GM12878 (cell line): ENCODE measurements around the gene CACNA2D1. TPM values are rescaled to one million over a fixed set of nuclear protein-coding genes. Genes with fewer than 3 reads are reported as not detected.

Experiments
- ATAC-seq: fragments of 200-7000 bp; cut with Tn5 transposase; 3 replicates; pipeline ENCODE4 v1.9.1; 2020; ENCODE audit warnings: mild to moderate bottlenecking, moderate library complexity
- BruUV-seq: library from RNA; stranded (reverse); fragments of 400-500 nt; replicated peaks from 2 replicates; lab custom pipeline; 2021; lab: Mats Ljungman, UMichigan
- CTCF ChIA-PET: fragments of 300-600 bp; sonication (Branson Sonifier 250); formaldehyde crosslinking; extraction: SDS; loops from one replicate; lab custom pipeline; 2021; ENCODE audit warnings: inconsistent platforms; lab: Yijun Ruan, JAX
- POLR2A ChIA-PET: fragments of 350-600 bp; formaldehyde crosslinking; extraction: SDS; loops from one replicate; lab custom pipeline; 2021; ENCODE audit warnings: inconsistent platforms; lab: Charles Lee
- RAD21 ChIA-PET: fragments of 300-600 bp; sonication (Branson Sonifier 250); formaldehyde crosslinking; loops from one replicate; lab custom pipeline; 2023; ENCODE audit warnings: antibody characterized with exemption; ENCODE audit not compliant: unreplicated experiment; lab: Charles Lee
- SMC1A ChIA-PET: fragments of 300-600 bp; sonication (Branson Sonifier 250); formaldehyde crosslinking; loops from one replicate; lab custom pipeline; 2023; ENCODE audit not compliant: unreplicated experiment, uncharacterized antibody; lab: Charles Lee
- DNase-seq: peaks from one replicate; pipeline ENCODE4 v3.0.0-alpha.2; 2011; ENCODE audit warnings: low read depth, low spot score
- FAIRE-seq: peaks from 3 replicates; lab custom pipeline; 2011; peaks lifted over from hg19 to GRCh38; lab: Jason Lieb, UNC
- H2AFZ ChIP-seq: 2 replicates; pipeline ENCODE4 v1.6.0; 2011; ENCODE audit warnings: low read depth, low read length, control low read depth; ENCODE audit not compliant: control insufficient read depth
- H3K27ac ChIP-seq: 2 replicates; pipeline ENCODE4 v1.5.1; 2011; ENCODE audit warnings: control low read depth; ENCODE audit not compliant: control insufficient read depth, insufficient read depth
- H3K27me3 ChIP-seq, 2 experiments: replicated peaks in 1 of 2; 2 replicates each; pipeline versions ENCODE4 v1.6.0 to v1.6.1; 2011; ENCODE audit warnings: low read length in 1 of 2; ENCODE audit not compliant: control insufficient read depth in 2 of 2, insufficient read depth in 2 of 2
- H3K36me3 ChIP-seq, 2 experiments: 2 replicates each; pipeline ENCODE4 v1.5.1; 2011; ENCODE audit warnings: low read length in 1 of 2; ENCODE audit not compliant: control insufficient read depth in 2 of 2, insufficient read depth in 2 of 2
- H3K4me1 ChIP-seq: 2 replicates; pipeline ENCODE4 v1.6.1; 2011; ENCODE audit warnings: mild to moderate bottlenecking, low read length, moderate library complexity, mixed read lengths; ENCODE audit not compliant: control insufficient read depth, insufficient read depth
- H3K4me2 ChIP-seq: 2 replicates; pipeline ENCODE4 v1.6.0; 2011; ENCODE audit warnings: control low read depth; ENCODE audit not compliant: control insufficient read depth, insufficient read depth
- H3K4me3 ChIP-seq: fragments of 200-600 bp; sonication (generic); 2 replicates; pipeline ENCODE4 v1.5.1; 2016
- H3K79me2 ChIP-seq: 2 replicates; pipeline ENCODE4 v1.6.0; 2011; ENCODE audit warnings: low read length; ENCODE audit not compliant: control insufficient read depth, insufficient read depth
- H3K9ac ChIP-seq: 2 replicates; pipeline ENCODE4 v1.8.0; 2011; ENCODE audit warnings: low read length, control low read depth, mixed read lengths; ENCODE audit not compliant: control insufficient read depth, insufficient read depth
- H3K9me3 ChIP-seq: replicated peaks from 3 replicates; pipeline ENCODE4 v1.5.1; 2011; ENCODE audit warnings: mild to moderate bottlenecking, low read length; ENCODE audit not compliant: control insufficient read depth, insufficient read depth
- H4K20me1 ChIP-seq: 2 replicates; pipeline ENCODE4 v1.6.0; 2011; ENCODE audit not compliant: control insufficient read depth, insufficient read depth
- CBX5 ChIP-seq: sonication (generic); IDR thresholded peaks from 2 replicates; pipeline ENCODE4 v1.6.1; 2016; ENCODE audit warnings: low read depth, moderate library complexity, mild to moderate bottlenecking, inconsistent platforms
- CHD2 ChIP-seq: IDR thresholded peaks from 2 replicates; pipeline ENCODE4 v1.6.1; 2011; ENCODE audit warnings: low read depth, low read length, improper control_type of control experiment, borderline replicate concordance
- CHD4 ChIP-seq: fragments of 200-600 bp; sonication (generic); IDR thresholded peaks from 2 replicates; pipeline ENCODE4 v1.6.1; 2016; ENCODE audit warnings: mild to moderate bottlenecking
- E2F8 ChIP-seq: fragments of 450-650 bp; IDR thresholded peaks from 2 replicates; pipeline ENCODE4 v1.6.1; 2018; ENCODE audit warnings: mild to moderate bottlenecking, low read depth, moderate library complexity; ENCODE audit not compliant: partially characterized antibody
- FOS ChIP-seq: IDR thresholded peaks from 3 replicates; pipeline ENCODE4 v1.6.1; 2011; ENCODE audit warnings: borderline replicate concordance; ENCODE audit not compliant: insufficient read length; ENCODE audit errors: extremely low read depth
- MEF2B ChIP-seq: fragments of 450-650 bp; IDR thresholded peaks from 2 replicates; pipeline ENCODE4 v1.6.1; 2018; ENCODE audit warnings: mild to moderate bottlenecking, moderate library complexity; ENCODE audit not compliant: partially characterized antibody, poor library complexity, severe bottlenecking
- NFIC ChIP-seq: IDR thresholded peaks from 2 replicates; pipeline ENCODE4 v1.6.1; 2012; ENCODE audit warnings: low read depth, mild to moderate bottlenecking, inconsistent platforms, low read length, moderate library complexity
- WRNIP1 ChIP-seq: IDR thresholded peaks from 2 replicates; pipeline ENCODE4 v1.6.1; 2011; ENCODE audit warnings: low read depth, low read length, improper control_type of control experiment, borderline replicate concordance
- WGBS: methylation state at CpG from one replicate; pipeline ENCODE4 v1.1.6; 2016; ENCODE audit warnings: low lambda C conversion rate; ENCODE audit not compliant: insufficient replicate concordance, insufficient coverage; ENCODE audit errors: missing lambda C conversion rate; 5-methylcytosine and 5-hydroxymethylcytosine counted together
- in situ Hi-C: fragments of 300-500 bp; cut with MboI; formaldehyde crosslinking; loops from 9 replicates; pipeline ENCODE4 v1.14.3; 2018; ENCODE audit warnings: mixed read lengths
- intact Hi-C: fragments of 100-400 bp; cut with micrococcal nuclease; formaldehyde crosslinking; loops from one replicate; pipeline ENCODE4 v1.14.2; 2022; ENCODE audit not compliant: unreplicated experiment
- polyA plus RNA-seq, 11 experiments: library from polyadenylated mRNA; depleted of rRNA in 4 of 11; unstranded in 6 of 11; stranded (reverse) in 5 of 11; fragments of >200 nt; fragmentation: Nextera tagmentation in 4 of 11; fragmentation: Illumina TruSeq in 1 of 11; extraction: Ambion mirVana in 4 of 11; extraction: Trizol in 1 of 11; gene quantifications; 1 replicate in 1 of 11; 2 replicates in 10 of 11; pipeline versions ENCODE4 v1.2.1 to v1.2.3, GENCODE V29; 2011 to 2016; ENCODE audit warnings: inconsistent platforms in 2 of 11, missing spikeins in 2 of 11, low read depth in 1 of 11
- total RNA-seq, 4 experiments: library from RNA; depleted of rRNA in 3 of 4; stranded (reverse); fragments of >200 nt in 3 of 4; fragmentation: Illumina TruSeq in 1 of 4; extraction: Trizol in 1 of 4; gene quantifications; 2 replicates each; pipeline versions ENCODE4 v1.2.1 to v1.2.3, GENCODE V29; 2013 to 2021
- TF ChIP-seq, protein P1 (sequence below): fragments of 450-650 bp; formaldehyde crosslinking; IDR thresholded peaks from 2 replicates; pipeline ENCODE4 v1.5.0; 2022; ENCODE audit warnings: mild to moderate bottlenecking, missing genetic modification characterization

CACNA2D1 gene
- total and polyA plus RNA-seq, 10 of the 15 experiments (the other 5 are each of a cell fraction or from before 2014, with no cell fraction given), result 0.14 to 14.8 (median 0.97) TPM

- 0% methylated on average over 1 of the region's 1 CpG for WGBS
- H3K36me3 ChIP-seq, result no peaks in the 10 kb centered on the region
- no peaks in the 10 kb centered on the region for H3K79me2 ChIP-seq
- H2AFZ ChIP-seq, result no peak overlapping the region
- intact Hi-C loops, result loop anchor here (5.0 to 10.0 kb wide), 3 partner anchors 125 to 688 kb away; no protein-coding TSS in a partner anchor
- POLR2A ChIA-PET, result no interaction called here
- in situ Hi-C loops, result loop anchor here (5.0 to 10.0 kb wide), 2 partner anchors 533 to 695 kb away; no protein-coding TSS in a partner anchor
- no peak overlapping the region for H3K27ac ChIP-seq
- no peak for FAIRE-seq
- no peaks in the 10 kb centered on the region for H3K9me3 ChIP-seq
- SMC1A ChIA-PET, result no interaction called here
- H3K9ac ChIP-seq, result no peak overlapping the region
- no peaks in the 10 kb centered on the region for H4K20me1 ChIP-seq
- DNase-seq, result no peak
- TF ChIP-seq CBX5, result no peak
- TF ChIP-seq CHD4, result no peak
- no peaks in the 10 kb centered on the region for H3K4me1 ChIP-seq
- H3K27me3 ChIP-seq, result no peaks in the 10 kb centered on the region
- RAD21 ChIA-PET, result no interaction called here
- no peak overlapping the region for H3K4me2 ChIP-seq
- BruUV-seq, result no TSS peak
- CTCF ChIA-PET, result interaction anchor here (0.9 kb wide), 1 partner anchor 438 kb away, joined by 3 read pairs; no protein-coding TSS in a partner anchor
- no peak overlapping the region for H3K4me3 ChIP-seq
- no peak for ATAC-seq
These were observed 404.0 kb downstream of the CACNA2D1 start for GRCh38 chr7:82039621-82040020.

DNA sequence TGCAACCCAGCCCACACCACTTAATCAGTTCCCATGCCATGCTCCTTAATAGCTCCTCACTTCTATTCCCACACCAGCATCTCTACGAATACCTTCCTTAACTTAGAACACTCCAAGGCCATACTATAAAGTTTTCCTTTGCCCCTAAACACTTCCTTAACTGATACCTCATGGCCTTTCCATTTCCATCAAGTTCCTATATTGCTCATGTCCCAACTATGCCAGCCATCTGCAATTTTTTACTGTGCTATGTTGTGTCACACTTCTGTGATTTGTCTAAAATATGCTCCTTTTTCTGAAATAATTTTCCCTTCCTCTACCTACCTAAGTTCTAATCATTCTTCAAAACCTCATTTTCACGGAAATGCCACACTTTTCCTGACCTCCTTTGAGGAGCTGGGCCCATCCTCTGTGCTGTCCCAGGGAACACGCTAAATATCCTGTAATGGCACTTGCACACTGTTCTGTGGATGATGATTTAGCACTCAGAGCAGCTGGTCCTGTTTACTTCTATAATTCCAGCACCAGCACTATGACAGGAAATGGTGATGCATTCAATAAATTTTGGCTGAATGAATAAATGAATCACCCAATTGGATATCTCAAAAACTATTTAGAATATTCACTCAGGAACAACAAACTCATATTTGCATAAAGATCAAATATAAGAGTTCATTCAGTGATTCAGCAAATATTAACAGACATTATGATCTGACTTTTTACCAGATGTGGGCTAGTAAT, 407.3 kb downstream of the CACNA2D1 start:
- DNase-seq (no peak), FAIRE-seq (no peak), ATAC-seq (peak; percentile 18; the same call in 2 of the 3 replicates)
- Histone ChIP-seq H3K9me3 (no peaks in the 10 kb centered on the region), H3K4me1 (no peaks in the 10 kb centered on the region), H4K20me1 (no peaks in the 10 kb centered on the region), H3K79me2 (no peaks in the 10 kb centered on the region), H3K4me3 (no peak overlapping the region), H3K4me2 (no peak overlapping the region), H3K27ac (no peak overlapping the region), H2AFZ (no peak overlapping the region), H3K9ac (no peak overlapping the region), H3K27me3 (no peaks in the 10 kb centered on the region), H3K36me3 (no peaks in the 10 kb centered on the region)
- no peak for TF ChIP-seq CHD2
- TF ChIP-seq, protein P1, sequence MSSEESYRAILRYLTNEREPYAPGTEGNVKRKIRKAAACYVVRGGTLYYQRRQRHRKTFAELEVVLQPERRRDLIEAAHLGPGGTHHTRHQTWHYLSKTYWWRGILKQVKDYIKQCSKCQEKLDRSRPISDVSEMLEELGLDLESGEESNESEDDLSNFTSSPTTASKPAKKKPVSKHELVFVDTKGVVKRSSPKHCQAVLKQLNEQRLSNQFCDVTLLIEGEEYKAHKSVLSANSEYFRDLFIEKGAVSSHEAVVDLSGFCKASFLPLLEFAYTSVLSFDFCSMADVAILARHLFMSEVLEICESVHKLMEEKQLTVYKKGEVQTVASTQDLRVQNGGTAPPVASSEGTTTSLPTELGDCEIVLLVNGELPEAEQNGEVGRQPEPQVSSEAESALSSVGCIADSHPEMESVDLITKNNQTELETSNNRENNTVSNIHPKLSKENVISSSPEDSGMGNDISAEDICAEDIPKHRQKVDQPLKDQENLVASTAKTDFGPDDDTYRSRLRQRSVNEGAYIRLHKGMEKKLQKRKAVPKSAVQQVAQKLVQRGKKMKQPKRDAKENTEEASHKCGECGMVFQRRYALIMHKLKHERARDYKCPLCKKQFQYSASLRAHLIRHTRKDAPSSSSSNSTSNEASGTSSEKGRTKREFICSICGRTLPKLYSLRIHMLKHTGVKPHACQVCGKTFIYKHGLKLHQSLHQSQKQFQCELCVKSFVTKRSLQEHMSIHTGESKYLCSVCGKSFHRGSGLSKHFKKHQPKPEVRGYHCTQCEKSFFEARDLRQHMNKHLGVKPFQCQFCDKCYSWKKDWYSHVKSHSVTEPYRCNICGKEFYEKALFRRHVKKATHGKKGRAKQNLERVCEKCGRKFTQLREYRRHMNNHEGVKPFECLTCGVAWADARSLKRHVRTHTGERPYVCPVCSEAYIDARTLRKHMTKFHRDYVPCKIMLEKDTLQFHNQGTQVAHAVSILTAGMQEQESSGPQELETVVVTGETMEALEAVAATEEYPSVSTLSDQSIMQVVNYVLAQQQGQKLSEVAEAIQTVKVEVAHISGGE, result no peak
- no peak for TF ChIP-seq NFIC
- no peak for TF ChIP-seq MEF2B
- no peak for TF ChIP-seq FOS
- no peak for TF ChIP-seq WRNIP1
- TF ChIP-seq E2F8, result no peak
- SMC1A ChIA-PET, result interaction anchor here (1.0 to 1.6 kb wide), 5 partner anchors 9 to 536 kb away, joined by 3 to 6 read pairs (median 4); no protein-coding TSS in a partner anchor
- POLR2A ChIA-PET, result no interaction called here
- RAD21 ChIA-PET, result interaction anchor here (0.7 to 2.9 kb wide), 6 partner anchors 9 to 552 kb away, joined by 3 to 13 read pairs (median 3); no protein-coding TSS in a partner anchor
- BruUV-seq, result no TSS peak
- CTCF ChIA-PET, result interaction anchor here (0.9 to 1.8 kb wide), 4 partner anchors 9 to 687 kb away, joined by 3 to 5 read pairs (median 4); no protein-coding TSS in a partner anchor
- intact Hi-C loops, result no loop called here
- in situ Hi-C loops, result no loop called here
- WGBS, result 13% methylated on average over 3 of the region's 3 CpGs
